ENCODE measurements around the gene OR2J2. TPM values are rescaled to one million over a fixed set of nuclear protein-coding genes. Genes with fewer than 3 reads are reported as not detected.

The OR2J2 gene
- total RNA-seq, 4 donors from 2014 or later = not detected

GRCh38 chr6:29211488-29211887 is 40.8 kb downstream of the OR2J2 start:
- no peak for TF ChIP-seq CTCF (IDR thresholded peaks at IDR 0.05; ENCODE audit: low read depth)

DNA sequence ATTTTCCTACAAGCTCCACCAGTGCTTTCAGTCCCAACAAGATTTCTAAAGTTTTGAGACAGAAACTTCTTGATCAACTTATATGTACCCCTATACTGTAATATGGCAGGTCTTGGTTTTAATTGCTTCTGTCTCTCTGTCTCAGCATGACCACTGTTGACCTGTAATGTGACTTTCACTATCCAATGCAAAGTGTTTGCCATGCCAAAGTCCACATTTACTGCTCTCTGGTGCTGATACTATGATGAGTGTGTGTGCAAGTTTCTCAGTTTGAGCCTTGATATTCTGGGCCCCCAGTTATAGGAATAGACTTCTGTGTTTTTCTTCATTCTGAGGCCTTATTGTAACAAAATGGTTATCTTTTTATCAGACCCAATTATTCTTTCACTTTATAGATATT is 45.8 kb downstream of the OR2J2 start:
- TF ChIP-seq CTCF (IDR thresholded peaks at IDR 0.05; ENCODE audit: low read depth) = no peak

Other genes with a start within 250 kb of the OR2J2 start
- gene TRIM27, start 246.9 kb upstream of the OR2J2 start, total RNA-seq = 10 to 100 TPM; 32.3 to 49.0 (median 42.4) TPM
- gene ZNF311, start 165.6 kb upstream of the OR2J2 start, total RNA-seq = 1 to 10 TPM in 3 of 4 donors, not detected in 1; 1.0 to 2.4 (median 1.1) TPM
- not detected for gene OR2W1, start 125.7 kb upstream of the OR2J2 start, total RNA-seq
- gene OR2B3, start 83.6 kb upstream of the OR2J2 start, total RNA-seq = not detected
- not detected for gene OR2J1, start 71.4 kb upstream of the OR2J2 start, total RNA-seq
- gene OR2J3, start 62.8 kb upstream of the OR2J2 start, total RNA-seq = not detected
- not detected for gene OR14J1, start 130.8 kb downstream of the OR2J2 start, total RNA-seq
- not detected for gene OR5V1, start 198.0 kb downstream of the OR2J2 start, total RNA-seq
- not detected for gene OR12D3, start 204.4 kb downstream of the OR2J2 start, total RNA-seq
- not detected for gene OR12D2, start 224.7 kb downstream of the OR2J2 start, total RNA-seq
- gene OR12D1, start 244.0 kb downstream of the OR2J2 start, total RNA-seq = not detected

All from subcutaneous adipose tissue (tissue), 4 donors.